Activated CD4-positive, alpha-beta memory T cell treated with anti-CD3 and anti-CD28 coated beads, Interleukin-2, amount 10 ng/mL, durations not matched to agents 7 days and 5 days (primary cell): Measurements from ENCODE around the gene TBC1D12. TPM values are rescaled to one million over a fixed set of nuclear protein-coding genes. Genes with fewer than 3 reads are reported as not detected.
"Not testable (repeated sequence)": the region's sequence is repeated elsewhere in the genome, so short reads cannot be mapped to it uniquely, and the experiment has no call there.

Experiments
- CTCF ChIA-PET: fragments of 350-600 bp; sonication (Branson Sonifier 250); formaldehyde crosslinking; loops from one replicate; lab custom pipeline; 2021; ENCODE audit warnings: antibody characterized with exemption, inconsistent platforms; lab: Charles Lee
- POLR2A ChIA-PET: fragments of 350-600 bp; sonication (Branson Sonifier 250); formaldehyde crosslinking; loops from one replicate; lab custom pipeline; 2021; ENCODE audit warnings: antibody characterized with exemption; lab: Charles Lee
- DNase-seq: peaks from one replicate; pipeline ENCODE4 v3.0.0-alpha.2; 2020
- H3K27ac Mint-ChIP-seq: one replicate; pipeline ENCODE4 v1.8.0; 2021; ENCODE audit warnings: mild to moderate bottlenecking, mixed read lengths
- H3K27me3 Mint-ChIP-seq: one replicate; pipeline ENCODE4 v1.8.0; 2021; ENCODE audit warnings: mixed read lengths
- H3K36me3 Mint-ChIP-seq: one replicate; pipeline ENCODE4 v1.8.0; 2021; ENCODE audit warnings: low read depth, mixed read lengths
- H3K4me1 Mint-ChIP-seq: one replicate; pipeline ENCODE4 v1.8.0; 2021; ENCODE audit warnings: mixed read lengths
- H3K4me3 Mint-ChIP-seq: one replicate; pipeline ENCODE4 v1.8.0; 2021; ENCODE audit warnings: mild to moderate bottlenecking, mixed read lengths
- H3K9me3 Mint-ChIP-seq: one replicate; pipeline ENCODE4 v1.8.0; 2021; ENCODE audit warnings: mixed read lengths
- total RNA-seq, 2 experiments: library from RNA; stranded (reverse); gene quantifications; one replicate each; pipeline ENCODE4 v1.2.3, GENCODE V29; 2021

The TBC1D12 gene
- total RNA-seq, 2 experiments from 2014 or later = 0.28 to 0.30 TPM

DNA sequence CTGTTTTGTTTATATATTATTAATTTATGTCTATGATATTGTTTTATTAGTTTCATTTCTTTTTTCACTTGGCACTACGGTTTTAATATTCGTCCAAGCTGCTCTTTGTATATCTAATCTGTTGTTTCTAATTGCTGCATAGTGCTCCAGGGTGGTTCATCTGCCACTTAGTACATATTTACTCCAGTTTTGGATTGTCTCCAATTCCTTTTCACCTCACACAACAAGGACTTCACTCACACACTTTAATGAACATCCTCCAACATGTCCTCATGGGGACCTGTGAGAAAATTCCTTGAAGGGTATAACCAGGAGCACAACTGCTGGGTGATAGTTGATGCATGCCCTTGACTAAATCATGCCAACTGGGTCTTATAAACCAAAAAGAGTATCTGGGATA is 25.5 kb upstream of the TBC1D12 start:
- no peak overlapping the region for H3K27ac Mint-ChIP-seq
- H3K27me3 Mint-ChIP-seq = peaks cover 22% of the 10 kb centered on the region
- no peak for DNase-seq
- no peaks in the 10 kb centered on the region for H3K36me3 Mint-ChIP-seq
- CTCF ChIA-PET = no interaction called here
- no peaks in the 10 kb centered on the region for H3K4me1 Mint-ChIP-seq
- no peaks in the 10 kb centered on the region for H3K9me3 Mint-ChIP-seq
- POLR2A ChIA-PET = no interaction called here
- no peak overlapping the region for H3K4me3 Mint-ChIP-seq

DNA sequence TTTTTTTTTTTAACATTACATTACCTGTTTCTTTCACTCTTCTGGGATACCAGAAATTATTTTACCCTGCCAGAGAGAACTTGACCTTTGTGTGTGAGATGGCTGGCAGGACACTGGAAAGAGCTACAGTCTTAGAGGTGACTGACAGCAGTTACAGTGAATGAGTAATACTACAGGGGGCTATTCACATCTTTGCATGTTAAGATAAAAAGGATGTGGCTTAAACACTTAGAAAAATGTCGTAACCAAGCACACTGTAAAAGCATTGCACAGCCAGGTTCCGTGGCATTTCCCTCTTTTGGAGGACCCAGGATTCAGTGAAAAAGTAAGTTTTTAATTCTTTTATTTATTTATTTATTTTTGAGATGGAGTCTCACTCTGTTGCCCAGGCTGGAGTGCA is 18.8 kb upstream of the TBC1D12 start:
- H3K4me3 Mint-ChIP-seq = no peak overlapping the region
- no peaks in the 10 kb centered on the region for H3K4me1 Mint-ChIP-seq
- DNase-seq = no peak
- peaks cover 13% of the 10 kb centered on the region for H3K27me3 Mint-ChIP-seq
- H3K27ac Mint-ChIP-seq = no peak overlapping the region
- POLR2A ChIA-PET = no interaction called here
- H3K36me3 Mint-ChIP-seq = no peaks in the 10 kb centered on the region
- CTCF ChIA-PET = interaction anchor here (1.0 kb wide), 1 partner anchor 21 kb away, joined by 3 read pairs; the partner anchor contains the start of gene NOC3L
- no peaks in the 10 kb centered on the region for H3K9me3 Mint-ChIP-seq

DNA sequence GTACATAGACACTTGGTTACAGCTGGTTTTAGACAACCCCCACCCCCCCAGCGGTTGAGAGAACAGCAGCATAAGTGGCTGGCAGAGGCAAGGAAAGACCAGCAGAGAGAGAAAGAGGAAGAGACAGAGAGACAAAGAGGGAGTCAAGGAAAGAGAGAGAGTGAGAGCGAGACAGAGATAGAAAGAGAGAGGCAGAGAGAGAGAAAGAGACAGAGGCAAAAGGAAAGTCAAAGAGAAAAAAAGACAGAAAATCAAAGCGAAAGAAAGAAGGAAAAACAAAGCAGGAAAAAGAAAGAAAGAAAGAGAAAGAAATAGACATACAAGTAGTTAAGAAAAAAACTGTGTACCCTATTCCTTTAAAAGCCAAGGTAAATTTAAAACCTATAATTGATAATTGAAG is 16.6 kb upstream of the TBC1D12 start:
- H3K4me1 Mint-ChIP-seq, DNase-seq, H3K36me3 Mint-ChIP-seq, POLR2A ChIA-PET, H3K4me3 Mint-ChIP-seq, H3K27ac Mint-ChIP-seq, CTCF ChIA-PET, H3K9me3 Mint-ChIP-seq: not testable (repeated sequence)
- H3K27me3 Mint-ChIP-seq = peaks cover 12% of the 10 kb centered on the region

DNA sequence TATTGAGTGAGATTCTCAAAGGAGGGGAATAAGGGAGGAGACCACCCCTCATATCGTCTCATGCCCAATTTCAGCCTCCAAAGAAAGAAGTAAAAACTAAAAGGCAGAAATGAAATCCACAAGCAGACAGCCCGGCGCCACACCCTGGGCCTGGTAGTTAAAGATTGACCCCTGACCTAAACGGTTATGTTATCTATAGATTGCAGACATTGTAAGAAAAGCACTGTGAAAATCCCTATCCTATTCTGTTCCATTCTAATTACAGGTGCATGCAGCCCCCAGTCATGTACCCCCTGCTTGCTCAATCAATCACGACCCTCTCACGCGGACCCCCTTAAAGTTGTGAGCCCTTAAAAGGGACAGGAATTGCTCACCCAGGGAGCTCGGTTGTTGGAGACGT is 10.2 kb upstream of the TBC1D12 start:
- H3K4me3 Mint-ChIP-seq, POLR2A ChIA-PET, H3K9me3 Mint-ChIP-seq, H3K4me1 Mint-ChIP-seq, H3K36me3 Mint-ChIP-seq, DNase-seq, CTCF ChIA-PET, H3K27ac Mint-ChIP-seq: not testable (repeated sequence)
- H3K27me3 Mint-ChIP-seq = peaks cover 10% of the 10 kb centered on the region

- Mint-ChIP-seq H3K36me3 (no peaks in the 10 kb centered on the region), H3K27me3 (peaks cover 35% of the 10 kb centered on the region), H3K4me1 (peaks cover 3% of the 10 kb centered on the region), H3K27ac (no peak overlapping the region), H3K9me3 (no peaks in the 10 kb centered on the region), H3K4me3 (no peak overlapping the region)
- no peak for DNase-seq
- CTCF ChIA-PET = no interaction called here
- POLR2A ChIA-PET = no interaction called here
Observed at GRCh38 chr10:94397549-94398370, 4.6 kb upstream of the TBC1D12 start.

- H3K4me1 Mint-ChIP-seq = peaks cover 6% of the 10 kb centered on the region
- no peaks in the 10 kb centered on the region for H3K36me3 Mint-ChIP-seq
- ChIA-PET POLR2A (no interaction called here), CTCF (no interaction called here)
- H3K27me3 Mint-ChIP-seq = peaks cover 38% of the 10 kb centered on the region
- no peak overlapping the region for H3K4me3 Mint-ChIP-seq
- DNase-seq = no peak
- H3K27ac Mint-ChIP-seq = no peak overlapping the region
- no peaks in the 10 kb centered on the region for H3K9me3 Mint-ChIP-seq
Observed at GRCh38 chr10:94398762-94399161, 3.6 kb upstream of the TBC1D12 start.

- Mint-ChIP-seq H3K4me3 (peak overlapping the region; percentile 24), H3K9me3 (no peaks in the 10 kb centered on the region), H3K36me3 (no peaks in the 10 kb centered on the region), H3K27me3 (peaks cover 63% of the 10 kb centered on the region), H3K27ac (no peak overlapping the region), H3K4me1 (peaks cover 8% of the 10 kb centered on the region)
- CTCF ChIA-PET = interaction anchor here (1.3 to 2.0 kb wide), 2 partner anchors 40 to 41 kb away, joined by 8 to 11 read pairs; partner anchors contain the start of gene NOC3L
- POLR2A ChIA-PET = interaction anchor here (1.2 kb wide), 1 partner anchor 39 kb away, joined by 3 read pairs; no protein-coding TSS in a partner anchor
- DNase-seq = no peak
Observed at GRCh38 chr10:94402843-94403379, 570 bp downstream of the TBC1D12 start.

DNA sequence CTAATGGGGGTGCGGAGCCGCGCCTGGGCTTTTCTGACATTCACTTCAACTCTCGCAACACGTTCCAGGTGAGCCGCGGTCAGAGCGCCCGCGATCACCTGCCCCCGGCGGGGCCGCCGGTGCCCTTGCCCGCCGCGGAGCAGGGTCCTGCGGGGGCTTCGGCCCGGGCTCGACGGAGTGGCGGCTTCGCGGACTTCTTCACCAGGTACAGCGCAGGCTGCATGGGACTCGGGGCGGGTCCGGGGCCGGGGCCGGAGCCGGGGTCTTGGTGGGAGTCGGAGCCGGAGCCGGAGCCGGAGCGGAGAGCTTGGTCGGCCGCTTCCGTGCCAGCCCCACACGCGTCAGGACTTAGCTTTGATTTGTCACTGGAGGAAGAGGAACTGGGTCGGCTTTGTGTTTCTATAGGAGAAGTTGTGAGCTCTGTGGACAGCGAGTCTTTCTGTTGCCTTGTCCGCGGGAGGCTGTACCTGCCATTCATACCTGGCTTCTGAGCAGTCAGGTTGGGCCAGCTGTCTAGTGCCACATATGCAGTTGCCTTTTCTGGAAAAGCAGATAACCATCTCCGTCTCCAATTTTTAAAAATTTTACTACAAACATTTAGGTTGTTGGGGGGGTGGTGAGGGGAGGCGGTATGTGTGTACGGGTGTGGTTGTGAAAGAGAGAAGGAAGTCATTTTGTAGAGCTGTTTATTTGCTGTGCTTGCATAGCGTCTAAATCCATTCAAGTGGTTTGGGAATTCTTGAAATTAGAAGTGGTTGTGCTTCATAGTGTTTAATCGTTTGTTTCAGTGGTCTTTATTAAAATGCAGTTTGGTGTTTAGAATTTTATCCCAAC is 1.3 kb downstream of the TBC1D12 start:
- H3K4me1 Mint-ChIP-seq = peaks cover 8% of the 10 kb centered on the region
- H3K27ac Mint-ChIP-seq = no peak overlapping the region
- H3K27me3 Mint-ChIP-seq = peaks cover 64% of the 10 kb centered on the region
- DNase-seq = peak; percentile 28
- ChIA-PET POLR2A (interaction anchor here (1.2 kb wide), 1 partner anchor 40 kb away, joined by 3 read pairs; no protein-coding TSS in a partner anchor), CTCF (interaction anchor here (2.0 kb wide), 1 partner anchor 41 kb away, joined by 11 read pairs; the partner anchor contains the start of gene NOC3L)
- no peaks in the 10 kb centered on the region for H3K36me3 Mint-ChIP-seq
- H3K9me3 Mint-ChIP-seq = no peaks in the 10 kb centered on the region
- H3K4me3 Mint-ChIP-seq = peak overlapping the region; percentile 72

DNA sequence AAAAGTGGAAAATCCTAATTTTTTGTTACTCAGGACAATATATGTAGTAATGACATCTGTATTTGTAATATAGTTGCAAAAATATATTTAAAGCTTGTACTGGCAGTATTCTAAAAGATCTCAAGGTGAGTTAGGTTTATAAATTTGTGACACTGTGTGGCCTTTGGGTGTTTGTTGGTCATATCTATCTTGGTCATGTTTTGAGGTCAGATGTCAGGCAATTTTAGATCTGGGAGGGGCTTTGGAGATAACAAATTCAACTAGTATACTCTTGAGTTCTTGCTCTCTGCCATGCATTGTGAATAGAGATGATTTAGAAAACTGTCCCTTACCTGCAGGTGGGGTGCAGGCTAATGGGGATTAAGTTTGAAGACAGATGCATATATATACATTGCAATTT is 3.1 kb downstream of the TBC1D12 start:
- Mint-ChIP-seq H3K4me3 (no peak overlapping the region), H3K4me1 (peaks cover 8% of the 10 kb centered on the region), H3K27ac (no peak overlapping the region), H3K36me3 (no peaks in the 10 kb centered on the region), H3K27me3 (peaks cover 58% of the 10 kb centered on the region), H3K9me3 (no peaks in the 10 kb centered on the region)
- DNase-seq = no peak
- ChIA-PET CTCF (interaction anchor here (0.7 kb wide), 1 partner anchor 32 kb away, joined by 3 read pairs; no protein-coding TSS in a partner anchor), POLR2A (no interaction called here)

DNA sequence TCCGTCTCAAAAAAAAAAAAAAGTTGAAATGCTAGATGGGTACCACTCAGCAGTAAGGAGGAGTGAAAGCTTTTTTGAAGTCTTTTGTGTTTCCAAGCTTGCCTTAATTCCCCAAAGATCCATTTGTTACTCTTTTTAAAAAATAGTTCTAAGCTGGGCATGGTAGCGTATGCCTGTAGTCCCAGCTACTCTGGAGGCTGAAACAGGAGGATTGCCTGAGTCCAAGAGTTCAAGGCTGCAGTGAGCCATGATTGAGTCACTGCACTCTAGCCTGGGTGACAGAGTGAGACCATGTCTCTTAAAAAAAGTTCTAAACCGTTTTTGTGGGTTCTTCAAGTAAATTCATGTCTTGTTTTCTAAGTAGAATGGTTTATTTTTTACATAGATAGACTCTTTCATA is 5.3 kb downstream of the TBC1D12 start:
- no peaks in the 10 kb centered on the region for H3K36me3 Mint-ChIP-seq
- ChIA-PET POLR2A (no interaction called here), CTCF (interaction anchor here (1.0 kb wide), 1 partner anchor 41 kb away, joined by 3 read pairs; no protein-coding TSS in a partner anchor)
- H3K4me3 Mint-ChIP-seq = no peak overlapping the region
- no peak for DNase-seq
- no peaks in the 10 kb centered on the region for H3K9me3 Mint-ChIP-seq
- peaks cover 54% of the 10 kb centered on the region for H3K27me3 Mint-ChIP-seq
- H3K27ac Mint-ChIP-seq = no peak overlapping the region
- peaks cover 6% of the 10 kb centered on the region for H3K4me1 Mint-ChIP-seq

DNA sequence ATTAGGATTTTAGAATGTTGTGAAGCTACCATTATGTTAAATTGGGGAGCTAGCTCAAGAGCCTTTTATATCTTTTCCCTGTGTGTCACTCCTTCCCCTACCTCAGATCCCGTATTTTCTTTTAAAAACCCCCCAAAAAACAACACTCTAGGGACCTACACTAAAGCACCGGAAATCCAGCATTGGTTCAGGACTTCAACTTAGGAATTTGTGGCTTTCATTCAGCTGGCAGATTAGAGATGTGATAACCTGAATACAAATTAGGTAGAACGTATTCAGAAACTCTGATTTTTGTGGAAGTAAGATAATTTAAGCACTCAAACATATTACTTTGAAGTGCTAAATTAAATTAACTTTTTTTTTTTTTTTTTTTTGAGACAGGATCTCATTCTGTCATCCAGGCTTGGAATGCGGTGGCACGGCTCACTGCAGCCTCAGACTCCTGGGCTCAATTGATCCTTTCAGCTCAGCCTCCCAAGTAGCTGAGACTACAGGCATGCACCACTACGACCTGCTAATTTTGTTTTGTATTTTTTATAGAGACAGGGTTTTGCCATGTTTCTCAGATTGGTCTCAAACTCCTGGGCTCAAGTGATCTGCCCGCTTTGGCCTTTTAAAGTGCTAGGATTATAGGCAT is 6.8 kb downstream of the TBC1D12 start:
- ChIA-PET CTCF (interaction anchor here (0.7 kb wide), 1 partner anchor 47 kb away, joined by 3 read pairs; no protein-coding TSS in a partner anchor), POLR2A (no interaction called here)
- Mint-ChIP-seq H3K4me3 (no peak overlapping the region), H3K4me1 (no peaks in the 10 kb centered on the region), H3K9me3 (no peaks in the 10 kb centered on the region), H3K36me3 (no peaks in the 10 kb centered on the region), H3K27ac (no peak overlapping the region), H3K27me3 (peaks cover 51% of the 10 kb centered on the region)
- DNase-seq = no peak

DNA sequence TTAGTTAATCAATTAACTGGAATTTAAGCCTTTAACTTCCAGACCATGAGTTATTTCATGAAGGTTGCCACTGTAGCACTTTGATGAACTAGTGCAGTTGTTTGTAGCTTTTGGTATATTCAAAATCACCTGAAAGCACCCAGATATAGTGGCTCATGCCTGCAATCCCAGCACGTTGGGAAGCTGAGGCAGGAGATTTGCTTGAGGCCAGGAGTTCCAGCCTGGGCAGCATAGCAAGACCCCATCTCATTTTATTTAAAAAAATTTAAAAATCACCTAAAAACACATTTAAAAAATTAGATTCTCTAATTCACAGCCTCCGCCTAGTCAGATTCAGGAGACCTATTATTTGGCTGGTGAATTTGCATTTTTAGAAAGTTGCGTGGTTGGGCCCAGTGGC is 9.0 kb downstream of the TBC1D12 start:
- no peak overlapping the region for H3K27ac Mint-ChIP-seq
- H3K4me1 Mint-ChIP-seq = no peaks in the 10 kb centered on the region
- H3K27me3 Mint-ChIP-seq = peaks cover 44% of the 10 kb centered on the region
- no peaks in the 10 kb centered on the region for H3K9me3 Mint-ChIP-seq
- H3K36me3 Mint-ChIP-seq = no peaks in the 10 kb centered on the region
- DNase-seq = no peak
- CTCF ChIA-PET = interaction anchor here (1.5 kb wide), 1 partner anchor 33 kb away, joined by 3 read pairs; no protein-coding TSS in a partner anchor
- no peak overlapping the region for H3K4me3 Mint-ChIP-seq
- POLR2A ChIA-PET = no interaction called here
